Stimulated activated CD4-positive, alpha-beta T cell treated with anti-CD3 and anti-CD28 coated beads, TNF-alpha, amount 100 ng/mL, for 48 hours (primary cell): Measurements from ENCODE around the gene PPP1R10.

Experiments
- DNase-seq, 3 donors: peaks; one replicate each; pipeline ENCODE4 v3.0.0-alpha.2; 2020; ENCODE audit warnings: low read depth in 3 of 3

Gene PPP1R10

GRCh38 chr6:30619561-30619960, 2.5 kb upstream of the PPP1R10 start:
- no peak for DNase-seq

GRCh38 chr6:30618270-30618797, 1.3 kb upstream of the PPP1R10 start:
- DNase-seq: no peak

GRCh38 chr6:30617565-30618269, 674 bp upstream of the PPP1R10 start, which contains the start of gene MRPS18B:
TSS of gene MRPS18B (plus strand) at chr6:30617840. CDS start at chr6:30617866, 26 bp downstream.
- peak; percentile 90 to 96 (median 96) for DNase-seq

GRCh38 chr6:30615958-30616810, 859 bp downstream of the PPP1R10 start:
- no peak for DNase-seq

GRCh38 chr6:30615219-30615957, 1.7 kb downstream of the PPP1R10 start:
- no peak for DNase-seq

GRCh38 chr6:30614843-30615218, 2.2 kb downstream of the PPP1R10 start:
- DNase-seq: peak; percentile 58 to 80 (median 75)

GRCh38 chr6:30614044-30614842, 2.8 kb downstream of the PPP1R10 start:
- no peak for DNase-seq

GRCh38 chr6:30613251-30614043, 3.6 kb downstream of the PPP1R10 start:
- no peak for DNase-seq

- DNase-seq: no peak
Measured at GRCh38 chr6:30612687-30613248, 4.3 kb downstream of the PPP1R10 start.

GRCh38 chr6:30612213-30612612, 4.8 kb downstream of the PPP1R10 start:
- no peak for DNase-seq

- no peak for DNase-seq
Measured at GRCh38 chr6:30611856-30612194, 5.2 kb downstream of the PPP1R10 start.

- DNase-seq: no peak
Measured at GRCh38 chr6:30611150-30611855, 5.7 kb downstream of the PPP1R10 start.

- DNase-seq: no peak
Measured at GRCh38 chr6:30610065-30610464, 7.0 kb downstream of the PPP1R10 start.

- no peak for DNase-seq
Measured at GRCh38 chr6:30603961-30604360, 13.1 kb downstream of the PPP1R10 start.

GRCh38 chr6:30601815-30602641, 15.0 kb downstream of the PPP1R10 start:
- DNase-seq: no peak

GRCh38 chr6:30601436-30601814, 15.6 kb downstream of the PPP1R10 start:
- no peak for DNase-seq

GRCh38 chr6:30600451-30600961, 16.5 kb downstream of the PPP1R10 start:
- no peak for DNase-seq

GRCh38 chr6:30599625-30600324, 17.3 kb downstream of the PPP1R10 start:
- no peak for DNase-seq
